ENCODE results near the gene TOR1B. TPM values are rescaled to one million over a fixed set of nuclear protein-coding genes. Genes with fewer than 3 reads are reported as not detected.
"Not testable (repeated sequence)": the region's sequence is repeated elsewhere in the genome, so short reads cannot be mapped to it uniquely, and the experiment has no call there.

Gene TOR1B
- total and polyA plus RNA-seq, 2 donors from 2014 or later, result 10.1 to 21.4 TPM

DNA sequence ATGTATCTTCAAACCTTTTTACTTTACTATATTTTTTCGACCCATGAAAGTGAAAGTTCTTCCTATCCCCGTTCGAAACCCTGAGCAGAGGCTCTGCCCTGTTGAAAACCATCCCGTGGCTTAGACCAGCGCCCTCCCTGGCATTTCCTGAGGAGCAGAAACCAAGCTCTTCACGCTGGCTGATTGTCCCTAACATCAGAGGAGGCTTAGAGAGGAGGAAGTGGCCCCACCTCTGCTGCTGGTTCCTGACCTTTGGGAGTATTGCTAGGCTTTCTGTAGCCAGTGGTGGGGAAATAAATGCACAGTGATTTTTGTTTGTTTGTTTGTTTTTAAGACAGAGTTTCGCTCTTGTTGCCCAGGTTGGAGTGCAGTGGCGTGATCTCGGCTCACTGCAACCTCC, 45.9 kb upstream of the TOR1B start:
- no peak overlapping the region for H3K9ac ChIP-seq (ENCODE audit: low read length in 3 of 3)
- no peaks in the 10 kb centered on the region for H3K36me3 ChIP-seq (ENCODE audit: control insufficient read depth in 2 of 3, insufficient read depth in 3 of 3, low read length in 3 of 3)
- DNase-seq (no peak), FAIRE-seq (no peak)
- TF ChIP-seq, protein P1, sequence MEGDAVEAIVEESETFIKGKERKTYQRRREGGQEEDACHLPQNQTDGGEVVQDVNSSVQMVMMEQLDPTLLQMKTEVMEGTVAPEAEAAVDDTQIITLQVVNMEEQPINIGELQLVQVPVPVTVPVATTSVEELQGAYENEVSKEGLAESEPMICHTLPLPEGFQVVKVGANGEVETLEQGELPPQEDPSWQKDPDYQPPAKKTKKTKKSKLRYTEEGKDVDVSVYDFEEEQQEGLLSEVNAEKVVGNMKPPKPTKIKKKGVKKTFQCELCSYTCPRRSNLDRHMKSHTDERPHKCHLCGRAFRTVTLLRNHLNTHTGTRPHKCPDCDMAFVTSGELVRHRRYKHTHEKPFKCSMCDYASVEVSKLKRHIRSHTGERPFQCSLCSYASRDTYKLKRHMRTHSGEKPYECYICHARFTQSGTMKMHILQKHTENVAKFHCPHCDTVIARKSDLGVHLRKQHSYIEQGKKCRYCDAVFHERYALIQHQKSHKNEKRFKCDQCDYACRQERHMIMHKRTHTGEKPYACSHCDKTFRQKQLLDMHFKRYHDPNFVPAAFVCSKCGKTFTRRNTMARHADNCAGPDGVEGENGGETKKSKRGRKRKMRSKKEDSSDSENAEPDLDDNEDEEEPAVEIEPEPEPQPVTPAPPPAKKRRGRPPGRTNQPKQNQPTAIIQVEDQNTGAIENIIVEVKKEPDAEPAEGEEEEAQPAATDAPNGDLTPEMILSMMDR (IDR thresholded peaks at IDR 0.05; ENCODE audit: borderline replicate concordance, extremely low read depth, insufficient read depth), result no peak
- H3K27ac ChIP-seq (ENCODE audit: low read depth in 2 of 2, low read length in 2 of 2), result no peak overlapping the region
- H3K4me1 ChIP-seq (ENCODE audit: control insufficient read depth in 2 of 3, insufficient read depth in 2 of 3, low read depth in 1 of 3, low read length in 3 of 3), result peaks cover 0 to 14% (median 10%) of the 10 kb centered on the region in 3 donors
- no peak overlapping the region for H3K4me3 ChIP-seq (ENCODE audit: low read length in 3 of 3)
- H3K27me3 ChIP-seq (ENCODE audit: control insufficient read depth, insufficient read depth, low read length), result no peaks in the 10 kb centered on the region
- H3K9me3 ChIP-seq (ENCODE audit: control insufficient read depth in 2 of 3, insufficient read depth in 1 of 3, low read length in 3 of 3), result no peaks in the 10 kb centered on the region
- intact Hi-C loops (cut with DNase I), result no loop called here

DNA sequence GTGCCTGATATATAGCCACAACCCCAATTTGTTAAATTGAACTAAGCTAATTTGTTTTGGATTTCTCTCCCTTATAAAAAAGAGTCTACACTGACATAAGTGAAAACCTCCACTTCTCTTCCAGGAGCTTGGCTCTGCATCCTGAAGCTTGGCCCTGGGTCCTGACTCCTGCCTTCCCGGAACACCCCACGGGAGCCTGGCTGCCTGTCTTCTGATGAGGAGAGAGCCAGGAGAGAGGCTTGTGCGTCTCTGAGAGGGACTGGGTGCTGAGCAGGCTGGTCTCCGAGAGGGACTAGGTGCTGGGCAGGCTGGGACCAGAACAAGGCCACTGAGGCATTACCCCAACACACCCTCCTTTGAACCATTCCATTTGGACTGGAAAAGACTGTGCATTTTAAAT, 43.7 kb upstream of the TOR1B start:
- H3K36me3 ChIP-seq (ENCODE audit: control insufficient read depth in 2 of 3, insufficient read depth in 3 of 3, low read length in 3 of 3), result no peaks in the 10 kb centered on the region
- peaks cover 0 to 7% (median 3%) of the 10 kb centered on the region in 3 donors for H3K4me1 ChIP-seq (ENCODE audit: control insufficient read depth in 2 of 3, insufficient read depth in 2 of 3, low read depth in 1 of 3, low read length in 3 of 3)
- H3K4me3 ChIP-seq (ENCODE audit: low read length in 3 of 3), result no peak overlapping the region
- no peak overlapping the region for H3K9ac ChIP-seq (ENCODE audit: low read length in 3 of 3)
- intact Hi-C loops (cut with DNase I), result no loop called here
- no peak overlapping the region for H3K27ac ChIP-seq (ENCODE audit: low read depth in 2 of 2, low read length in 2 of 2)
- TF ChIP-seq, protein P1 (IDR thresholded peaks at IDR 0.05; ENCODE audit: borderline replicate concordance, extremely low read depth, insufficient read depth), result no peak
- no peak for FAIRE-seq
- no peaks in the 10 kb centered on the region for H3K9me3 ChIP-seq (ENCODE audit: control insufficient read depth in 2 of 3, insufficient read depth in 1 of 3, low read length in 3 of 3)
- DNase-seq, result no peak
- H3K27me3 ChIP-seq (ENCODE audit: control insufficient read depth, insufficient read depth, low read length), result no peaks in the 10 kb centered on the region

- peaks cover 0 to 7% (median 3%) of the 10 kb centered on the region in 3 donors for H3K4me1 ChIP-seq (ENCODE audit: control insufficient read depth in 2 of 3, insufficient read depth in 2 of 3, low read depth in 1 of 3, low read length in 3 of 3)
- intact Hi-C loops (cut with DNase I), result no loop called here
- no peaks in the 10 kb centered on the region for H3K36me3 ChIP-seq (ENCODE audit: control insufficient read depth in 2 of 3, insufficient read depth in 3 of 3, low read length in 3 of 3)
- H3K27me3 ChIP-seq (ENCODE audit: control insufficient read depth, insufficient read depth, low read length), result no peaks in the 10 kb centered on the region
- no peak overlapping the region for H3K9ac ChIP-seq (ENCODE audit: low read length in 3 of 3)
- H3K27ac ChIP-seq (ENCODE audit: low read depth in 2 of 2, low read length in 2 of 2), result no peak overlapping the region
- H3K9me3 ChIP-seq (ENCODE audit: control insufficient read depth in 2 of 3, insufficient read depth in 1 of 3, low read length in 3 of 3), result no peaks in the 10 kb centered on the region
- FAIRE-seq (no peak), DNase-seq (no peak)
- H3K4me3 ChIP-seq (ENCODE audit: low read length in 3 of 3), result no peak overlapping the region
- TF ChIP-seq, protein P1 (IDR thresholded peaks at IDR 0.05; ENCODE audit: borderline replicate concordance, extremely low read depth, insufficient read depth), result no peak
Measured at GRCh38 chr9:129759804-129760502, 43.0 kb upstream of the TOR1B start.

DNA sequence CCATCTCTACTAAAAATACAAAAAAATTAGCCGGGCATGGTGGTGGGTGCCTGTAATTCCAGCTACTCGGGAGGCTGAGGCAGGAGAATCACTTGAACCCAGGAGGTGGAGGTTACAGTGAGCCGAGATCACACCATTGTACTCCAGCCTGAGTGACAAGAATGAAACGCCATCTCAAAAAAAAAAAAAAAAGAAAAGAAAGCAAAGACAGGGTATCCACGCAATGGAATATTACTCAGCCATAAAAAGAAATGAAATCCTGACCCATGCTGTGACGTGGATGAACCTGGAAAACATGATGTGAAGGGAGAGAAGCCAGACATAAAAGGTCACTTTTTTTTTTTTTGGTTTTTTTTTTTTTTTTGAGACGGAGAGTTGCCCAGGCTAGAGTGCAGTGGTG, 42.2 kb upstream of the TOR1B start:
- H3K4me1 ChIP-seq (ENCODE audit: control insufficient read depth in 2 of 3, insufficient read depth in 2 of 3, low read depth in 1 of 3, low read length in 3 of 3); H3K4me3 ChIP-seq (ENCODE audit: low read length in 3 of 3); H3K9ac ChIP-seq (ENCODE audit: low read length in 3 of 3); H3K27me3 ChIP-seq (ENCODE audit: control insufficient read depth, insufficient read depth, low read length); intact Hi-C loops (cut with DNase I); H3K36me3 ChIP-seq (ENCODE audit: control insufficient read depth in 2 of 3, insufficient read depth in 3 of 3, low read length in 3 of 3); H3K27ac ChIP-seq (ENCODE audit: low read depth in 2 of 2, low read length in 2 of 2); FAIRE-seq; H3K9me3 ChIP-seq (ENCODE audit: control insufficient read depth in 2 of 3, insufficient read depth in 1 of 3, low read length in 3 of 3); DNase-seq: not testable (repeated sequence)

All from kidney (tissue), 14 donors.